Lung (tissue), 12 donors: ENCODE measurements around the gene ALG3. TPM values are rescaled to one million over a fixed set of nuclear protein-coding genes. Genes with fewer than 3 reads are reported as not detected.

Experiments used
- ATAC-seq: fragments of 200-7000 bp; cut with Tn5 transposase; one replicate; pipeline ENCODE4 v1.9.1; 2020; ENCODE audit warnings: moderate number of reproducible peaks; ENCODE audit not compliant: insufficient read depth, low FRiP score
- DNase-seq, 3 donors: peaks; one replicate each; pipeline ENCODE4 v3.0.0-alpha.2; 2013 to 2017
- H3K27ac ChIP-seq, 2 donors: one replicate each; pipeline ENCODE4 v1.5.1; 2013; ENCODE audit warnings: mild to moderate bottlenecking in 2 of 2, moderate library complexity in 2 of 2, control low read depth in 1 of 2, inconsistent platforms in 1 of 2, low read depth in 1 of 2, low read length in 1 of 2
- H3K27me3 ChIP-seq, 3 donors: one replicate each; pipeline ENCODE4 v1.5.1; 2013; ENCODE audit warnings: low read length in 2 of 3; ENCODE audit not compliant: control insufficient read depth in 3 of 3, insufficient read depth in 3 of 3
- H3K36me3 ChIP-seq, 4 donors: one replicate each; pipeline ENCODE4 v1.5.1; 2013; ENCODE audit warnings: low read length in 4 of 4, mild to moderate bottlenecking in 1 of 4, moderate library complexity in 1 of 4; ENCODE audit not compliant: control insufficient read depth in 4 of 4, insufficient read depth in 4 of 4
- H3K4me1 ChIP-seq, 5 donors: one replicate each; pipeline ENCODE4 v1.5.1; 2013; ENCODE audit warnings: low read length in 5 of 5, mild to moderate bottlenecking in 2 of 5, moderate library complexity in 1 of 5; ENCODE audit not compliant: control insufficient read depth in 5 of 5, insufficient read depth in 5 of 5
- H3K4me3 ChIP-seq: one replicate; pipeline ENCODE4 v1.5.1; 2013; ENCODE audit warnings: mild to moderate bottlenecking, control low read depth, moderate library complexity
- H3K9ac ChIP-seq, 2 donors: one replicate each; pipeline ENCODE4 v1.5.1; 2013; ENCODE audit warnings: low read length in 2 of 2, control low read depth in 1 of 2; ENCODE audit not compliant: insufficient read depth in 1 of 2
- H3K9me3 ChIP-seq, 4 donors: one replicate each; pipeline ENCODE4 v1.5.1; 2013; ENCODE audit warnings: low read length in 3 of 4, mild to moderate bottlenecking in 1 of 4, moderate library complexity in 1 of 4; ENCODE audit not compliant: control insufficient read depth in 4 of 4, insufficient read depth in 3 of 4
- CTCF ChIP-seq: IDR thresholded peaks from 2 replicates; pipeline ENCODE4 v1.5.1; 2012; ENCODE audit warnings: mild to moderate bottlenecking; ENCODE audit errors: control extremely low read depth, extremely low read depth
- WGBS, 2 donors: extraction: QIAGEN DNeasy Blood & Tissue Kit; methylation state at CpG; one replicate each; pipeline ENCODE4 v1.1.7; 2013; 5-methylcytosine and 5-hydroxymethylcytosine counted together
- polyA plus RNA-seq, 2 donors: library from polyadenylated mRNA; stranded (reverse); fragments of 200-250 nt; gene quantifications; one replicate each; pipeline ENCODE4 v1.2.1, GENCODE V29; 2013
- total RNA-seq, 2 donors: library from RNA; depleted of rRNA in 1 of 2; stranded (reverse); fragments of >200 nt in 1 of 2; gene quantifications; one replicate each; pipeline ENCODE4 v1.2.1, GENCODE V29; 2014 to 2021
- donor health status: control.
- donor health status: control.
- donor health status: Bipolar disorder and iron deficiency.
- donor health status: healthy.
- donor health status: DM: yes; HTN: yes; CAD: no.

Gene ALG3
- total and polyA plus RNA-seq, 4 donors = 24.7 to 68.0 (median 43.5) TPM

GRCh38 chr3:184198509-184198908 lies 50.3 kb downstream of the ALG3 start:
- H3K9me3 ChIP-seq = no peaks in the 10 kb centered on the region
- ATAC-seq (no peak), DNase-seq (no peak)
- H3K27ac ChIP-seq = no peak overlapping the region
- no peak overlapping the region for H3K4me3 ChIP-seq
- WGBS, 2 donors = 88 to 90% methylated on average over 9 of the region's 9 CpGs
- H3K9ac ChIP-seq = no peak overlapping the region
- peaks cover 3 to 28% (median 10%) of the 10 kb centered on the region in 4 donors for H3K36me3 ChIP-seq
- no peak for TF ChIP-seq CTCF
- H3K27me3 ChIP-seq = no peaks in the 10 kb centered on the region
- H3K4me1 ChIP-seq = no peaks in the 10 kb centered on the region

GRCh38 chr3:184196536-184196935 lies 52.2 kb downstream of the ALG3 start:
- ATAC-seq (no peak), DNase-seq (no peak)
- peaks cover 5 to 42% (median 22%) of the 10 kb centered on the region in 4 donors for H3K36me3 ChIP-seq
- TF ChIP-seq CTCF = no peak
- H3K27ac ChIP-seq = no peak overlapping the region
- no peak overlapping the region for H3K4me3 ChIP-seq
- H3K27me3 ChIP-seq = no peaks in the 10 kb centered on the region
- no peaks in the 10 kb centered on the region for H3K9me3 ChIP-seq
- H3K4me1 ChIP-seq = no peaks in the 10 kb centered on the region
- 93 to 97% methylated on average over 6 of the region's 6 CpGs for WGBS, 2 donors
- H3K9ac ChIP-seq = no peak overlapping the region

GRCh38 chr3:184193991-184194539 lies 54.7 kb downstream of the ALG3 start:
- no peak for TF ChIP-seq CTCF
- WGBS, 2 donors = 82 to 88% methylated on average over 9 of the region's 9 CpGs
- Histone ChIP-seq H3K27ac (no peak overlapping the region), H3K9me3 (no peaks in the 10 kb centered on the region), H3K9ac (no peak overlapping the region), H3K36me3 (peaks cover 18 to 57% (median 36%) of the 10 kb centered on the region in 4 donors), H3K4me1 (no peaks in the 10 kb centered on the region), H3K27me3 (no peaks in the 10 kb centered on the region), H3K4me3 (no peak overlapping the region)
- DNase-seq (no peak), ATAC-seq (no peak)

GRCh38 chr3:184192889-184193288 lies 55.9 kb downstream of the ALG3 start:
- H3K36me3 ChIP-seq = peaks cover 18 to 68% (median 39%) of the 10 kb centered on the region in 4 donors
- no peak for ATAC-seq
- H3K9me3 ChIP-seq = no peaks in the 10 kb centered on the region
- H3K27me3 ChIP-seq = no peaks in the 10 kb centered on the region
- WGBS, 2 donors = 97 to 99% methylated on average over 10 of the region's 10 CpGs
- H3K4me1 ChIP-seq = no peaks in the 10 kb centered on the region
- no peak overlapping the region for H3K4me3 ChIP-seq
- H3K9ac ChIP-seq = no peak overlapping the region
- no peak overlapping the region for H3K27ac ChIP-seq
- DNase-seq = no peak
- no peak for TF ChIP-seq CTCF
